SK-N-SH treated with all-trans-retinoic acid at 6 μM for 48 hours (cell line): Measurements from ENCODE around the gene KCTD10.

ENCODE experiments used
- ATAC-seq: fragments of 200-7000 bp; cut with Tn5 transposase; 3 replicates; pipeline ENCODE4 v1.9.1; 2020; ENCODE audit warnings: mild to moderate bottlenecking, moderate library complexity
- ARNTL ChIP-seq: fragments of 450-650 bp; formaldehyde crosslinking; IDR thresholded peaks from 2 replicates; pipeline ENCODE4 v1.5.0; 2020; ENCODE audit warnings: low read depth, mild to moderate bottlenecking, moderate library complexity, borderline replicate concordance
- BACH2 ChIP-seq: fragments of 250-450 bp; sonication (Bioruptor Pico); IDR thresholded peaks from 2 replicates; pipeline ENCODE4 v1.9.0; 2021; ENCODE audit warnings: mild to moderate bottlenecking, borderline replicate concordance
- CREB5 ChIP-seq: fragments of 250-450 bp; sonication (Bioruptor Pico); IDR thresholded peaks from 2 replicates; pipeline ENCODE4 v1.5.1; 2020; ENCODE audit warnings: low read depth, mild to moderate bottlenecking, moderate library complexity
- CSDC2 ChIP-seq: fragments of 250-450 bp; sonication (Bioruptor Pico); IDR thresholded peaks from 2 replicates; pipeline ENCODE4 v1.5.0; 2020; ENCODE audit warnings: mild to moderate bottlenecking, moderate library complexity
- CSRNP3 ChIP-seq: fragments of 250-450 bp; sonication (Bioruptor Pico); IDR thresholded peaks from 2 replicates; pipeline ENCODE4 v1.5.1; 2021; ENCODE audit warnings: mild to moderate bottlenecking, moderate library complexity
- ESRRG ChIP-seq: fragments of 250-450 bp; sonication (Bioruptor Pico); IDR thresholded peaks from 2 replicates; pipeline ENCODE4 v1.6.1; 2021; ENCODE audit warnings: mild to moderate bottlenecking
- GLIS3 ChIP-seq: fragments of 250-450 bp; sonication (Bioruptor Pico); IDR thresholded peaks from 2 replicates; pipeline ENCODE4 v1.5.0; 2020; ENCODE audit warnings: mild to moderate bottlenecking, moderate library complexity
- OSR1 ChIP-seq: fragments of 250-450 bp; sonication (Bioruptor Pico); IDR thresholded peaks from 2 replicates; pipeline ENCODE4 v1.8.0; 2022; ENCODE audit warnings: moderate library complexity, mild to moderate bottlenecking, inconsistent platforms
- PATZ1 ChIP-seq: fragments of 250-450 bp; sonication (Bioruptor Pico); IDR thresholded peaks from 2 replicates; pipeline ENCODE4 v1.8.0; 2020; ENCODE audit warnings: mild to moderate bottlenecking, moderate library complexity, borderline replicate concordance
- POU6F1 ChIP-seq: fragments of 250-450 bp; sonication (Bioruptor Pico); IDR thresholded peaks from 2 replicates; pipeline ENCODE4 v1.8.0; 2021; ENCODE audit warnings: low read depth, mild to moderate bottlenecking, moderate library complexity, borderline replicate concordance
- RARB ChIP-seq: fragments of 250-450 bp; sonication (Bioruptor Pico); IDR thresholded peaks from 2 replicates; pipeline ENCODE4 v1.8.0; 2021; ENCODE audit warnings: mild to moderate bottlenecking, moderate library complexity
- TCF4 ChIP-seq: fragments of 250-450 bp; sonication (Bioruptor Pico); IDR thresholded peaks from 2 replicates; pipeline ENCODE4 v1.8.0; 2021; ENCODE audit warnings: mild to moderate bottlenecking, moderate library complexity, borderline replicate concordance
- TOX ChIP-seq: fragments of 250-450 bp; sonication (Bioruptor Pico); IDR thresholded peaks from 2 replicates; pipeline ENCODE4 v1.8.0; 2021; ENCODE audit warnings: mild to moderate bottlenecking, moderate library complexity, borderline replicate concordance
- TSHZ2 ChIP-seq: fragments of 250-450 bp; sonication (Bioruptor Pico); IDR thresholded peaks from 2 replicates; pipeline ENCODE4 v1.5.0; 2020; ENCODE audit warnings: mild to moderate bottlenecking, moderate library complexity
- ZC3H10 ChIP-seq: fragments of 250-450 bp; sonication (Bioruptor Pico); IDR thresholded peaks from 2 replicates; pipeline ENCODE4 v1.5.1; 2021; ENCODE audit warnings: mild to moderate bottlenecking, moderate library complexity
- ZFP3 ChIP-seq: fragments of 250-450 bp; sonication (Bioruptor Pico); IDR thresholded peaks from 2 replicates; pipeline ENCODE4 v1.5.0; 2020; ENCODE audit warnings: mild to moderate bottlenecking, moderate library complexity
- ZFP30 ChIP-seq: fragments of 450-650 bp; formaldehyde crosslinking; IDR thresholded peaks from 2 replicates; pipeline ENCODE4 v1.5.0; 2022; ENCODE audit warnings: mild to moderate bottlenecking, moderate library complexity
- ZNF70 ChIP-seq: fragments of 450-650 bp; formaldehyde crosslinking; IDR thresholded peaks from 2 replicates; pipeline ENCODE4 v1.5.0; 2020; ENCODE audit warnings: mild to moderate bottlenecking, moderate library complexity
- ZNF8 ChIP-seq: fragments of 450-650 bp; formaldehyde crosslinking; IDR thresholded peaks from 2 replicates; pipeline ENCODE4 v1.5.0; 2020; ENCODE audit warnings: mild to moderate bottlenecking, moderate library complexity

KCTD10 gene

GRCh38 chr12:109448707-109449390, 28.3 kb downstream of the KCTD10 start:
- ATAC-seq: no peak
- TF ChIP-seq CSRNP3 (CRISPR knock-in tag) (no peak), ZC3H10 (CRISPR knock-in tag) (no peak), POU6F1 (CRISPR knock-in tag) (no peak), PATZ1 (no peak), ZNF70 (CRISPR knock-in tag) (no peak), ZFP30 (CRISPR knock-in tag) (no peak), RARB (no peak), TSHZ2 (CRISPR knock-in tag) (no peak), TCF4 (no peak), ESRRG (no peak), CREB5 (CRISPR knock-in tag) (no peak)

GRCh38 chr12:109448272-109448671, 28.8 kb downstream of the KCTD10 start:
- TF ChIP-seq CSDC2 (CRISPR knock-in tag) (no peak), TOX (no peak), ARNTL (CRISPR knock-in tag) (no peak), PATZ1 (no peak), RARB (no peak)
- no peak for ATAC-seq

- ATAC-seq: no peak
- no peak for TF ChIP-seq OSR1 (CRISPR knock-in tag)
Measured at GRCh38 chr12:109447482-109447881, 29.6 kb downstream of the KCTD10 start.

GRCh38 chr12:109446869-109447268, 30.2 kb downstream of the KCTD10 start:
- TF ChIP-seq ZNF70 (CRISPR knock-in tag) (no peak), TCF4 (no peak), POU6F1 (CRISPR knock-in tag) (no peak), BACH2 (CRISPR knock-in tag) (no peak), GLIS3 (CRISPR knock-in tag) (no peak), ZNF8 (CRISPR knock-in tag) (no peak), ZFP30 (CRISPR knock-in tag) (no peak), ZFP3 (CRISPR knock-in tag) (no peak), ESRRG (no peak)
- no peak for ATAC-seq
